Liver (tissue), 9 donors: ENCODE results near the gene KCTD5. TPM values are rescaled to one million over a fixed set of nuclear protein-coding genes. Genes with fewer than 3 reads are reported as not detected.

ENCODE experiments used
- DNase-seq: peaks from one replicate; pipeline ENCODE4 v3.0.0-alpha.2; 2017; ENCODE audit warnings: low spot score
- H3K27ac ChIP-seq, 2 donors: one replicate each; pipeline ENCODE4 v1.7.0; 2013; ENCODE audit warnings: inconsistent platforms in 2 of 2, low read length in 2 of 2, control low read depth in 1 of 2, low read depth in 1 of 2, mild to moderate bottlenecking in 1 of 2
- H3K27me3 ChIP-seq, 4 donors: one replicate each; pipeline versions ENCODE4 v1.6.1 to v1.7.0; 2013; ENCODE audit warnings: low read length in 3 of 4, inconsistent platforms in 1 of 4, mild to moderate bottlenecking in 1 of 4, moderate library complexity in 1 of 4; ENCODE audit not compliant: control insufficient read depth in 4 of 4, insufficient read depth in 4 of 4
- H3K36me3 ChIP-seq, 4 donors: one replicate each; pipeline versions ENCODE4 v1.6.1 to v1.7.0; 2013; ENCODE audit warnings: low read length in 3 of 4, mild to moderate bottlenecking in 3 of 4, low read depth in 1 of 4, moderate library complexity in 1 of 4; ENCODE audit not compliant: control insufficient read depth in 4 of 4, insufficient read depth in 3 of 4
- H3K4me1 ChIP-seq, 4 donors: one replicate each; pipeline versions ENCODE4 v1.6.1 to v1.7.0; 2013; ENCODE audit warnings: low read length in 3 of 4, mild to moderate bottlenecking in 3 of 4, moderate library complexity in 1 of 4; ENCODE audit not compliant: control insufficient read depth in 4 of 4, insufficient read depth in 4 of 4
- H3K4me3 ChIP-seq, 3 donors: one replicate each; pipeline versions ENCODE4 v1.6.1 to v1.7.0; 2013; ENCODE audit warnings: low read length in 3 of 3, control low read depth in 1 of 3, low read depth in 1 of 3, mild to moderate bottlenecking in 1 of 3
- H3K9ac ChIP-seq, 2 donors: one replicate each; pipeline ENCODE4 v1.7.0; 2013; ENCODE audit warnings: low read length in 2 of 2, mild to moderate bottlenecking in 2 of 2, moderate library complexity in 2 of 2, control low read depth in 1 of 2, low read depth in 1 of 2
- H3K9me3 ChIP-seq, 4 donors: one replicate each; pipeline versions ENCODE4 v1.6.1 to v1.7.0; 2013; ENCODE audit warnings: low read length in 3 of 4; ENCODE audit not compliant: control insufficient read depth in 4 of 4
- EGR1 ChIP-seq, 2 donors: IDR thresholded peaks; 2 replicates each; pipeline ENCODE4 v1.6.1; 2016 to 2018; ENCODE audit warnings: antibody characterized with exemption in 2 of 2, low read depth in 2 of 2
- FOXA1 ChIP-seq: IDR thresholded peaks from 2 replicates; pipeline ENCODE4 v1.6.1; 2016; ENCODE audit warnings: antibody characterized with exemption
- FOXA2 ChIP-seq: IDR thresholded peaks from 2 replicates; pipeline ENCODE4 v1.6.1; 2016; ENCODE audit warnings: antibody characterized with exemption
- GABPA ChIP-seq, 2 donors: IDR thresholded peaks in 1 of 2; conservative IDR thresholded peaks in 1 of 2; 2 replicates each; pipeline ENCODE4 v1.6.1; 2016; ENCODE audit warnings: antibody characterized with exemption in 2 of 2, mild to moderate bottlenecking in 1 of 2, moderate library complexity in 1 of 2
- HNF4A ChIP-seq, 2 donors: conservative IDR thresholded peaks; 2 replicates each; pipeline ENCODE4 v1.6.1; 2016; ENCODE audit warnings: antibody characterized with exemption in 2 of 2, mild to moderate bottlenecking in 2 of 2
- HNF4G ChIP-seq: IDR thresholded peaks from 2 replicates; pipeline ENCODE4 v1.6.1; 2016; ENCODE audit warnings: antibody characterized with exemption
- JUND ChIP-seq, 2 donors: IDR thresholded peaks; 2 replicates each; pipeline ENCODE4 v1.6.1; 2016; ENCODE audit warnings: antibody characterized with exemption in 2 of 2
- NR2F2 ChIP-seq: IDR thresholded peaks from 2 replicates; pipeline ENCODE4 v1.6.1; 2016; ENCODE audit warnings: antibody characterized with exemption
- RAD21 ChIP-seq, 2 donors: IDR thresholded peaks; 2 replicates each; pipeline ENCODE4 v1.6.1; 2016; ENCODE audit warnings: antibody characterized with exemption in 2 of 2, mild to moderate bottlenecking in 2 of 2
- REST ChIP-seq: IDR thresholded peaks from 2 replicates; pipeline ENCODE4 v1.6.1; 2016; ENCODE audit warnings: antibody characterized with exemption, mild to moderate bottlenecking
- RXRA ChIP-seq, 2 donors: IDR thresholded peaks; 2 replicates each; pipeline ENCODE4 v1.6.1; 2017 to 2018; ENCODE audit warnings: antibody characterized with exemption in 2 of 2, mild to moderate bottlenecking in 1 of 2
- SP1 ChIP-seq: IDR thresholded peaks from 2 replicates; pipeline ENCODE4 v1.6.1; 2018; ENCODE audit warnings: antibody characterized with exemption, mild to moderate bottlenecking
- TAF1 ChIP-seq: conservative IDR thresholded peaks from 2 replicates; pipeline ENCODE4 v1.6.1; 2016; ENCODE audit warnings: antibody characterized with exemption, mild to moderate bottlenecking
- YY1 ChIP-seq: IDR thresholded peaks from 2 replicates; pipeline ENCODE4 v1.6.1; 2016; ENCODE audit warnings: antibody characterized with exemption, mild to moderate bottlenecking
- WGBS: extraction: QIAGEN DNeasy Blood & Tissue Kit; methylation state at CpG from one replicate; pipeline ENCODE4 v1.1.7; 2013; 5-methylcytosine and 5-hydroxymethylcytosine counted together
- polyA plus RNA-seq, 2 donors: library from polyadenylated mRNA; stranded (reverse) in 1 of 2; unstranded in 1 of 2; fragments of 200-250 nt in 1 of 2; fragments of >200 nt in 1 of 2; fragmentation: Nextera tagmentation in 1 of 2; extraction: Ambion mirVana in 1 of 2; gene quantifications; one replicate each; pipeline versions ENCODE4 v1.2.1 to v1.2.3, GENCODE V29; 2013 to 2015
- total RNA-seq, 2 donors: library from RNA; depleted of rRNA; stranded (reverse); fragments of >200 nt; gene quantifications; one replicate each; pipeline ENCODE4 v1.2.3, GENCODE V29; 2014
- TF ChIP-seq, protein P1 (sequence below): IDR thresholded peaks from 2 replicates; pipeline ENCODE4 v1.6.1; 2016; ENCODE audit warnings: antibody characterized with exemption
- TF ChIP-seq, protein P2 (sequence below): fragments of 150-350 bp; IDR thresholded peaks from 2 replicates; pipeline ENCODE4 v1.5.1; 2017; ENCODE audit warnings: improper control_type of control experiment, low read depth, low read length; ENCODE audit not compliant: missing input control
- TF ChIP-seq, protein P3 (sequence below): IDR thresholded peaks from 2 replicates; pipeline ENCODE4 v1.6.1; 2016; ENCODE audit warnings: antibody characterized with exemption
- TF ChIP-seq, protein P4 (sequence below): IDR thresholded peaks from 2 replicates; pipeline ENCODE4 v1.6.1; 2016; ENCODE audit warnings: antibody characterized with exemption
- donor health status: healthy.
- donor health status: healthy.
- donor health status: healthy.
- donor health status: healthy.
- donor health status: healthy.

KCTD5 gene
- total and polyA plus RNA-seq, 4 donors = 8.3 to 14.2 (median 11.5) TPM

GRCh38 chr16:2728034-2728433 is 45.7 kb downstream of the KCTD5 start:
- 91% methylated on average over 7 of the region's 7 CpGs for WGBS
- Histone ChIP-seq H3K27ac (no peak overlapping the region), H3K4me3 (no peak overlapping the region), H3K4me1 (no peaks in the 10 kb centered on the region), H3K36me3 (no peaks in the 10 kb centered on the region), H3K27me3 (no peaks in the 10 kb centered on the region), H3K9me3 (no peaks in the 10 kb centered on the region), H3K9ac (no peak overlapping the region)
- no peak for TF ChIP-seq RXRA (IDR thresholded peaks at IDR 0.05)
- no peak for TF ChIP-seq JUND (IDR thresholded peaks at IDR 0.05)
- TF ChIP-seq HNF4A (conservative IDR thresholded peaks at IDR 0.05) = no peak
- no peak for TF ChIP-seq GABPA (IDR thresholded peaks at IDR 0.05 in 1 of 2, conservative IDR thresholded peaks at IDR 0.05 in 1 of 2)
- TF ChIP-seq EGR1 (IDR thresholded peaks at IDR 0.05; ENCODE audit: low read depth in 2 of 2) = no peak
- TF ChIP-seq SP1 = no peak
- no peak for TF ChIP-seq FOXA2
- TF ChIP-seq HNF4G = no peak
- no peak for TF ChIP-seq TAF1
- TF ChIP-seq NR2F2 = no peak
- no peak for TF ChIP-seq RAD21 (IDR thresholded peaks at IDR 0.05)
- TF ChIP-seq, protein P1, sequence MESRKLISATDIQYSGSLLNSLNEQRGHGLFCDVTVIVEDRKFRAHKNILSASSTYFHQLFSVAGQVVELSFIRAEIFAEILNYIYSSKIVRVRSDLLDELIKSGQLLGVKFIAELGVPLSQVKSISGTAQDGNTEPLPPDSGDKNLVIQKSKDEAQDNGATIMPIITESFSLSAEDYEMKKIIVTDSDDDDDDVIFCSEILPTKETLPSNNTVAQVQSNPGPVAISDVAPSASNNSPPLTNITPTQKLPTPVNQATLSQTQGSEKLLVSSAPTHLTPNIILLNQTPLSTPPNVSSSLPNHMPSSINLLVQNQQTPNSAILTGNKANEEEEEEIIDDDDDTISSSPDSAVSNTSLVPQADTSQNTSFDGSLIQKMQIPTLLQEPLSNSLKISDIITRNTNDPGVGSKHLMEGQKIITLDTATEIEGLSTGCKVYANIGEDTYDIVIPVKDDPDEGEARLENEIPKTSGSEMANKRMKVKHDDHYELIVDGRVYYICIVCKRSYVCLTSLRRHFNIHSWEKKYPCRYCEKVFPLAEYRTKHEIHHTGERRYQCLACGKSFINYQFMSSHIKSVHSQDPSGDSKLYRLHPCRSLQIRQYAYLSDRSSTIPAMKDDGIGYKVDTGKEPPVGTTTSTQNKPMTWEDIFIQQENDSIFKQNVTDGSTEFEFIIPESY = no peak
- TF ChIP-seq, protein P2, sequence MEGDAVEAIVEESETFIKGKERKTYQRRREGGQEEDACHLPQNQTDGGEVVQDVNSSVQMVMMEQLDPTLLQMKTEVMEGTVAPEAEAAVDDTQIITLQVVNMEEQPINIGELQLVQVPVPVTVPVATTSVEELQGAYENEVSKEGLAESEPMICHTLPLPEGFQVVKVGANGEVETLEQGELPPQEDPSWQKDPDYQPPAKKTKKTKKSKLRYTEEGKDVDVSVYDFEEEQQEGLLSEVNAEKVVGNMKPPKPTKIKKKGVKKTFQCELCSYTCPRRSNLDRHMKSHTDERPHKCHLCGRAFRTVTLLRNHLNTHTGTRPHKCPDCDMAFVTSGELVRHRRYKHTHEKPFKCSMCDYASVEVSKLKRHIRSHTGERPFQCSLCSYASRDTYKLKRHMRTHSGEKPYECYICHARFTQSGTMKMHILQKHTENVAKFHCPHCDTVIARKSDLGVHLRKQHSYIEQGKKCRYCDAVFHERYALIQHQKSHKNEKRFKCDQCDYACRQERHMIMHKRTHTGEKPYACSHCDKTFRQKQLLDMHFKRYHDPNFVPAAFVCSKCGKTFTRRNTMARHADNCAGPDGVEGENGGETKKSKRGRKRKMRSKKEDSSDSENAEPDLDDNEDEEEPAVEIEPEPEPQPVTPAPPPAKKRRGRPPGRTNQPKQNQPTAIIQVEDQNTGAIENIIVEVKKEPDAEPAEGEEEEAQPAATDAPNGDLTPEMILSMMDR = no peak
- TF ChIP-seq, protein P3, sequence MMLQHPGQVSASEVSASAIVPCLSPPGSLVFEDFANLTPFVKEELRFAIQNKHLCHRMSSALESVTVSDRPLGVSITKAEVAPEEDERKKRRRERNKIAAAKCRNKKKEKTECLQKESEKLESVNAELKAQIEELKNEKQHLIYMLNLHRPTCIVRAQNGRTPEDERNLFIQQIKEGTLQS = no peak
- TF ChIP-seq YY1 = no peak
- TF ChIP-seq FOXA1 = no peak
- no peak for TF ChIP-seq REST
- TF ChIP-seq, protein P4, sequence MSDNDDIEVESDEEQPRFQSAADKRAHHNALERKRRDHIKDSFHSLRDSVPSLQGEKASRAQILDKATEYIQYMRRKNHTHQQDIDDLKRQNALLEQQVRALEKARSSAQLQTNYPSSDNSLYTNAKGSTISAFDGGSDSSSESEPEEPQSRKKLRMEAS = no peak
- DNase-seq = no peak
